WTC11 (cell line): ENCODE results near the gene CPHXL2.

Source experiments
- CBFB ChIP-seq: sonication (generic); formaldehyde crosslinking; IDR thresholded peaks from 2 replicates; pipeline ENCODE4 v1.8.1; 2022; ENCODE audit warnings: mild to moderate bottlenecking, low read depth, missing genetic modification reagents
- CREM ChIP-seq: sonication (generic); formaldehyde crosslinking; IDR thresholded peaks from 2 replicates; pipeline ENCODE4 v1.8.1; 2022; ENCODE audit warnings: mild to moderate bottlenecking, missing genetic modification reagents, moderate library complexity
- FOXP1 ChIP-seq: sonication (generic); formaldehyde crosslinking; IDR thresholded peaks from 2 replicates; pipeline ENCODE4 v1.8.0; 2022; ENCODE audit warnings: missing genetic modification reagents, mild to moderate bottlenecking, moderate library complexity, borderline replicate concordance
- GABPB1 ChIP-seq: sonication (generic); formaldehyde crosslinking; IDR thresholded peaks from 2 replicates; pipeline ENCODE4 v1.8.1; 2023; ENCODE audit warnings: mild to moderate bottlenecking, missing genetic modification reagents
- JUN ChIP-seq: sonication (generic); formaldehyde crosslinking; IDR thresholded peaks from 2 replicates; pipeline ENCODE4 v1.8.0; 2023; ENCODE audit warnings: mild to moderate bottlenecking, missing genetic modification reagents
- MYBL2 ChIP-seq: sonication (generic); formaldehyde crosslinking; IDR thresholded peaks from 2 replicates; pipeline ENCODE4 v1.8.1; 2023; ENCODE audit warnings: mild to moderate bottlenecking, moderate library complexity, missing genetic modification reagents
- ZNF232 ChIP-seq: sonication (generic); formaldehyde crosslinking; IDR thresholded peaks from 2 replicates; pipeline ENCODE4 v1.8.0; 2022; ENCODE audit warnings: mild to moderate bottlenecking, missing genetic modification reagents
- TF ChIP-seq, protein P1 (sequence below): fragments of 200-600 bp; IDR thresholded peaks from 2 replicates; pipeline ENCODE4 v1.8.0; 2022; ENCODE audit warnings: antibody characterized with exemption
- TF ChIP-seq, protein P2 (sequence below): sonication (generic); formaldehyde crosslinking; IDR thresholded peaks from 2 replicates; pipeline ENCODE4 v1.8.0; 2022; ENCODE audit warnings: mild to moderate bottlenecking, missing genetic modification reagents
- TF ChIP-seq, protein P3 (sequence below): sonication (generic); formaldehyde crosslinking; IDR thresholded peaks from 2 replicates; pipeline ENCODE4 v1.8.1; 2023; ENCODE audit warnings: mild to moderate bottlenecking, missing genetic modification reagents, moderate library complexity
- TF ChIP-seq, protein P4 (sequence below): sonication (generic); formaldehyde crosslinking; IDR thresholded peaks from 2 replicates; pipeline ENCODE4 v1.8.1; 2023; ENCODE audit warnings: mild to moderate bottlenecking, missing genetic modification reagents, borderline replicate concordance

DNA sequence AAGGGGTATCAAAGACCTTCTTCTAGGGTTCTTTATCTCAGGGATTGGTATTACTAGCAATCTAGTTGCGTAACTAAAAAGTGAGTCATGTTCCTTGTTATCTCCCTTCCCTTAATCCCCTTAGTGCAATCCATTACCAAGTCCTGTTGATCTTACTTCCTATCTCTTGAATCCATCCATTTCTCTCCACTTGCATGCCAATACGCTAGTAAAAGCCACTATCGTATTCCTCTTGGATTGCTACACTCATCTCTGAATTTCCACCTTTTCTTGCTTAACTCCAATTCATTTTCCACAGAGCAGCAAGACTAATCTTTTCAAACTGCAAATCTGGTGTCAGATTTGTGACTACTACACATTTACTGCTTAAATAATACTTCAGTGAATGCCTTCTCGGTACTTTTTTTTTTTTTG is 51.9 kb downstream of the CPHXL2 start:
- no peak for TF ChIP-seq CBFB
- TF ChIP-seq, protein P1, sequence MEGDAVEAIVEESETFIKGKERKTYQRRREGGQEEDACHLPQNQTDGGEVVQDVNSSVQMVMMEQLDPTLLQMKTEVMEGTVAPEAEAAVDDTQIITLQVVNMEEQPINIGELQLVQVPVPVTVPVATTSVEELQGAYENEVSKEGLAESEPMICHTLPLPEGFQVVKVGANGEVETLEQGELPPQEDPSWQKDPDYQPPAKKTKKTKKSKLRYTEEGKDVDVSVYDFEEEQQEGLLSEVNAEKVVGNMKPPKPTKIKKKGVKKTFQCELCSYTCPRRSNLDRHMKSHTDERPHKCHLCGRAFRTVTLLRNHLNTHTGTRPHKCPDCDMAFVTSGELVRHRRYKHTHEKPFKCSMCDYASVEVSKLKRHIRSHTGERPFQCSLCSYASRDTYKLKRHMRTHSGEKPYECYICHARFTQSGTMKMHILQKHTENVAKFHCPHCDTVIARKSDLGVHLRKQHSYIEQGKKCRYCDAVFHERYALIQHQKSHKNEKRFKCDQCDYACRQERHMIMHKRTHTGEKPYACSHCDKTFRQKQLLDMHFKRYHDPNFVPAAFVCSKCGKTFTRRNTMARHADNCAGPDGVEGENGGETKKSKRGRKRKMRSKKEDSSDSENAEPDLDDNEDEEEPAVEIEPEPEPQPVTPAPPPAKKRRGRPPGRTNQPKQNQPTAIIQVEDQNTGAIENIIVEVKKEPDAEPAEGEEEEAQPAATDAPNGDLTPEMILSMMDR = no peak
- TF ChIP-seq JUN (CRISPR knock-in tag) = no peak
- no peak for TF ChIP-seq CREM
- TF ChIP-seq, protein P2, sequence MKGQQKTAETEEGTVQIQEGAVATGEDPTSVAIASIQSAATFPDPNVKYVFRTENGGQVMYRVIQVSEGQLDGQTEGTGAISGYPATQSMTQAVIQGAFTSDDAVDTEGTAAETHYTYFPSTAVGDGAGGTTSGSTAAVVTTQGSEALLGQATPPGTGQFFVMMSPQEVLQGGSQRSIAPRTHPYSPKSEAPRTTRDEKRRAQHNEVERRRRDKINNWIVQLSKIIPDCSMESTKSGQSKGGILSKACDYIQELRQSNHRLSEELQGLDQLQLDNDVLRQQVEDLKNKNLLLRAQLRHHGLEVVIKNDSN (CRISPR knock-in tag) = no peak
- TF ChIP-seq, protein P3, sequence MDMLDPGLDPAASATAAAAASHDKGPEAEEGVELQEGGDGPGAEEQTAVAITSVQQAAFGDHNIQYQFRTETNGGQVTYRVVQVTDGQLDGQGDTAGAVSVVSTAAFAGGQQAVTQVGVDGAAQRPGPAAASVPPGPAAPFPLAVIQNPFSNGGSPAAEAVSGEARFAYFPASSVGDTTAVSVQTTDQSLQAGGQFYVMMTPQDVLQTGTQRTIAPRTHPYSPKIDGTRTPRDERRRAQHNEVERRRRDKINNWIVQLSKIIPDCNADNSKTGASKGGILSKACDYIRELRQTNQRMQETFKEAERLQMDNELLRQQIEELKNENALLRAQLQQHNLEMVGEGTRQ = no peak
- TF ChIP-seq GABPB1 (CRISPR knock-in tag) = no peak
- TF ChIP-seq, protein P4, sequence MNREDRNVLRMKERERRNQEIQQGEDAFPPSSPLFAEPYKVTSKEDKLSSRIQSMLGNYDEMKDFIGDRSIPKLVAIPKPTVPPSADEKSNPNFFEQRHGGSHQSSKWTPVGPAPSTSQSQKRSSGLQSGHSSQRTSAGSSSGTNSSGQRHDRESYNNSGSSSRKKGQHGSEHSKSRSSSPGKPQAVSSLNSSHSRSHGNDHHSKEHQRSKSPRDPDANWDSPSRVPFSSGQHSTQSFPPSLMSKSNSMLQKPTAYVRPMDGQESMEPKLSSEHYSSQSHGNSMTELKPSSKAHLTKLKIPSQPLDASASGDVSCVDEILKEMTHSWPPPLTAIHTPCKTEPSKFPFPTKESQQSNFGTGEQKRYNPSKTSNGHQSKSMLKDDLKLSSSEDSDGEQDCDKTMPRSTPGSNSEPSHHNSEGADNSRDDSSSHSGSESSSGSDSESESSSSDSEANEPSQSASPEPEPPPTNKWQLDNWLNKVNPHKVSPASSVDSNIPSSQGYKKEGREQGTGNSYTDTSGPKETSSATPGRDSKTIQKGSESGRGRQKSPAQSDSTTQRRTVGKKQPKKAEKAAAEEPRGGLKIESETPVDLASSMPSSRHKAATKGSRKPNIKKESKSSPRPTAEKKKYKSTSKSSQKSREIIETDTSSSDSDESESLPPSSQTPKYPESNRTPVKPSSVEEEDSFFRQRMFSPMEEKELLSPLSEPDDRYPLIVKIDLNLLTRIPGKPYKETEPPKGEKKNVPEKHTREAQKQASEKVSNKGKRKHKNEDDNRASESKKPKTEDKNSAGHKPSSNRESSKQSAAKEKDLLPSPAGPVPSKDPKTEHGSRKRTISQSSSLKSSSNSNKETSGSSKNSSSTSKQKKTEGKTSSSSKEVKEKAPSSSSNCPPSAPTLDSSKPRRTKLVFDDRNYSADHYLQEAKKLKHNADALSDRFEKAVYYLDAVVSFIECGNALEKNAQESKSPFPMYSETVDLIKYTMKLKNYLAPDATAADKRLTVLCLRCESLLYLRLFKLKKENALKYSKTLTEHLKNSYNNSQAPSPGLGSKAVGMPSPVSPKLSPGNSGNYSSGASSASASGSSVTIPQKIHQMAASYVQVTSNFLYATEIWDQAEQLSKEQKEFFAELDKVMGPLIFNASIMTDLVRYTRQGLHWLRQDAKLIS (CRISPR knock-in tag) = no peak
- TF ChIP-seq FOXP1 (CRISPR knock-in tag) = no peak
- no peak for TF ChIP-seq MYBL2 (CRISPR knock-in tag)
- TF ChIP-seq ZNF232 (CRISPR knock-in tag) = no peak
